Breast epithelium (tissue), 4 donors: ENCODE measurements around the gene PRPH2. TPM values are rescaled to one million over a fixed set of nuclear protein-coding genes. Genes with fewer than 3 reads are reported as not detected.

Experiments used
- DNase-seq, 2 donors: peaks; one replicate each; pipeline ENCODE4 v3.0.0-alpha.2; 2019; ENCODE audit warnings: low spot score in 2 of 2
- H3K27ac ChIP-seq, 2 donors: fragments of 200-600 bp; sonication (generic) in 1 of 2; one replicate each; pipeline ENCODE4 v1.5.1; 2016 to 2019; ENCODE audit warnings: mild to moderate bottlenecking in 1 of 2
- H3K27me3 ChIP-seq, 2 donors: fragments of 200-600 bp; sonication (generic) in 1 of 2; one replicate each; pipeline versions ENCODE4 v1.5.1 to v1.6.0; 2017 to 2019; ENCODE audit warnings: control low read depth in 1 of 2, mild to moderate bottlenecking in 1 of 2
- H3K36me3 ChIP-seq: fragments of 200-600 bp; one replicate; pipeline ENCODE4 v1.5.1; 2019
- H3K4me1 ChIP-seq, 2 donors: fragments of 200-600 bp; sonication (generic); one replicate each; pipeline ENCODE4 v1.5.1; 2016 to 2019; ENCODE audit warnings: control low read depth in 1 of 2
- H3K4me3 ChIP-seq, 3 donors: fragments of 200-600 bp; sonication (generic); 1 replicate in 2 of 3; 2 replicates in 1 of 3; pipeline ENCODE4 v1.5.1; 2016 to 2019; ENCODE audit warnings: mild to moderate bottlenecking in 3 of 3, moderate library complexity in 2 of 3
- H3K9me3 ChIP-seq, 2 donors: fragments of 200-600 bp; sonication (generic) in 1 of 2; one replicate each; pipeline ENCODE4 v1.5.1; 2016 to 2019; ENCODE audit warnings: control low read depth in 1 of 2
- POLR2A ChIP-seq: fragments of 450-650 bp; IDR thresholded peaks from one replicate; pipeline ENCODE4 v1.6.1; 2016; ENCODE audit warnings: antibody characterized with exemption, mild to moderate bottlenecking, moderate library complexity
- POLR2AphosphoS5 ChIP-seq, 3 donors: sonication (generic); formaldehyde crosslinking; IDR thresholded peaks; one replicate each; pipeline ENCODE4 v1.6.1; 2017; ENCODE audit warnings: antibody characterized with exemption in 3 of 3
- intact Hi-C: fragments of 100-400 bp; cut with DNase I; formaldehyde crosslinking; loops from one replicate; pipeline ENCODE4 v1.15.1; 2023; ENCODE audit warnings: low total_unique reads
- total RNA-seq, 3 donors: library from RNA; depleted of rRNA; stranded (reverse); fragments of >200 nt; gene quantifications; one replicate each; pipeline ENCODE4 v1.1.0, GENCODE V29; 2016
- TF ChIP-seq, protein P1 (sequence below), 3 donors: fragments of 450-650 bp; IDR thresholded peaks; one replicate each; pipeline ENCODE4 v1.5.1; 2016 to 2017; ENCODE audit warnings: antibody characterized with exemption in 3 of 3, mild to moderate bottlenecking in 3 of 3, moderate library complexity in 3 of 3

The PRPH2 gene
- total RNA-seq, 3 donors from 2014 or later = 0.32 to 0.59 TPM; not detected in 1

DNA sequence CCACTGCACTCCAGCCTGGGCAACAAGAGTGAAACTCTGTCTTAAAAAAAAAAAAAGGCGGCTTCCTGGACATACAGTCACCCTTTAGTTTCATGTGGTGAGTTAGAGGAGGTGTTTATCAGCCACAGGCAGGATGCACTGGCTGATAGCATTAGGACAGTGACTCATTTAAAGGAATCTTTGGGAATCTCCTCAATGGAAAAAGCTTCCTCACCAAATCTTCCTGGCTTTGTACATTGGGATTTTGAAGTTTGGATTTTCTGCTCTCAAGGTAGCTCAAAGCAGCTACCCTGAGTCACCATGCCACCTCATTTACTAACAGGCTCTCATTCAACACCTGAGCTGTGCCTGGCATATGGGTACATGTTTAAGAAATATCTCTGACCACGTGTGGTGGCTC, 20.2 kb downstream of the PRPH2 start:
- intact Hi-C loops = no loop called here
- H3K4me1 ChIP-seq = no peaks in the 10 kb centered on the region
- no peaks in the 10 kb centered on the region for H3K27me3 ChIP-seq
- no peaks in the 10 kb centered on the region for H3K36me3 ChIP-seq
- no peak overlapping the region for H3K27ac ChIP-seq
- DNase-seq = no peak
- H3K4me3 ChIP-seq = no peak overlapping the region
- H3K9me3 ChIP-seq = no peaks in the 10 kb centered on the region
- TF ChIP-seq POLR2A (no peak), POLR2AphosphoS5 (IDR thresholded peaks at IDR 0.05) (no peak)
- TF ChIP-seq, protein P1, sequence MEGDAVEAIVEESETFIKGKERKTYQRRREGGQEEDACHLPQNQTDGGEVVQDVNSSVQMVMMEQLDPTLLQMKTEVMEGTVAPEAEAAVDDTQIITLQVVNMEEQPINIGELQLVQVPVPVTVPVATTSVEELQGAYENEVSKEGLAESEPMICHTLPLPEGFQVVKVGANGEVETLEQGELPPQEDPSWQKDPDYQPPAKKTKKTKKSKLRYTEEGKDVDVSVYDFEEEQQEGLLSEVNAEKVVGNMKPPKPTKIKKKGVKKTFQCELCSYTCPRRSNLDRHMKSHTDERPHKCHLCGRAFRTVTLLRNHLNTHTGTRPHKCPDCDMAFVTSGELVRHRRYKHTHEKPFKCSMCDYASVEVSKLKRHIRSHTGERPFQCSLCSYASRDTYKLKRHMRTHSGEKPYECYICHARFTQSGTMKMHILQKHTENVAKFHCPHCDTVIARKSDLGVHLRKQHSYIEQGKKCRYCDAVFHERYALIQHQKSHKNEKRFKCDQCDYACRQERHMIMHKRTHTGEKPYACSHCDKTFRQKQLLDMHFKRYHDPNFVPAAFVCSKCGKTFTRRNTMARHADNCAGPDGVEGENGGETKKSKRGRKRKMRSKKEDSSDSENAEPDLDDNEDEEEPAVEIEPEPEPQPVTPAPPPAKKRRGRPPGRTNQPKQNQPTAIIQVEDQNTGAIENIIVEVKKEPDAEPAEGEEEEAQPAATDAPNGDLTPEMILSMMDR (IDR thresholded peaks at IDR 0.05) = no peak

DNA sequence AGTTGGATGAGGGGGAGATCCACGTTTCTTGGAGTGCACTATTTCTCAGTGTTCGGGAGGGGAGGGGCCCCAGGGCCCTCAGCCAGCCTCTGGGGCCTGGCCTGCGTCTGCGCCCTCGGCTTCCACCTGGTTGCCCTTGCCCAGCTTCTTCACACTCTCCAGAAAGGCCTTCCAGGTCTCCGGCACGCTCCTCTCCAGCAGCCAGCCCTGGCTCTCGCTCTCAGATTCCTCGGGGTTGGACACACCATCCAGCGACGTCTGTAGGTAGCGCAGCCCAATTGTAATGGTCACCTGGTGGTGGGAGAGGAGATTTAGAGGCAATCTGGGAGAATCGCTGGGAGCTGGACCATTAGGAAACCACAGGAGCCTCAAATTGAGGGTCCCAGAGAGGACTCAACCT, 24.2 kb downstream of the PRPH2 start:
- no peak overlapping the region for H3K27ac ChIP-seq
- no peak for DNase-seq
- no peaks in the 10 kb centered on the region for H3K9me3 ChIP-seq
- H3K4me1 ChIP-seq = no peaks in the 10 kb centered on the region
- H3K36me3 ChIP-seq = no peaks in the 10 kb centered on the region
- no peaks in the 10 kb centered on the region for H3K27me3 ChIP-seq
- H3K4me3 ChIP-seq = no peak overlapping the region
- TF ChIP-seq POLR2AphosphoS5 (IDR thresholded peaks at IDR 0.05) (no peak), POLR2A (no peak)
- TF ChIP-seq, protein P1 (IDR thresholded peaks at IDR 0.05) = no peak
- intact Hi-C loops = no loop called here

DNA sequence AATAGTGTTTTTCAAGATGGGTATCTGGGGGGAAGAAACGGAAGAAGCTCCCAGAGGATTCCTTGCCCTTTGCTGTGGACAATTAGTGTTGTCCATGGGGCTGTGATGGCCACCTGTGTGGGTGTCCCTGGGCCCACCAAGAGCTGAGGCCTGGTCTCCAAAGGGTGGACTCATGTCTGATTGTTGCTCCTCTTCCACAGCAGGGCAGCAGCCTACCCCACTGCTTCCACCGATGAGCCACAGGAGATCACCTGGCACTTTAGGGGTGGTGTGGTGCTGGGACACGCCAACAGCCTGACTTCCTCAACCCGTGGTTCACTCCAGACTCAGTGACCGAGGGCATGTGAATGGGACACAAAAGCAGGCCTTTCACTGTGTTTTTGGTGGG, 25.1 kb downstream of the PRPH2 start:
- Histone ChIP-seq H3K27ac (peak overlapping the region; percentile 29 to 43), H3K27me3 (no peaks in the 10 kb centered on the region), H3K36me3 (no peaks in the 10 kb centered on the region), H3K4me1 (peaks cover 0 to 9% of the 10 kb centered on the region in 2 donors), H3K4me3 (no peak overlapping the region), H3K9me3 (no peaks in the 10 kb centered on the region)
- intact Hi-C loops = no loop called here
- no peak for DNase-seq
- TF ChIP-seq POLR2AphosphoS5 (IDR thresholded peaks at IDR 0.05) (no peak), POLR2A (no peak)
- TF ChIP-seq, protein P1 (IDR thresholded peaks at IDR 0.05) = no peak

DNA sequence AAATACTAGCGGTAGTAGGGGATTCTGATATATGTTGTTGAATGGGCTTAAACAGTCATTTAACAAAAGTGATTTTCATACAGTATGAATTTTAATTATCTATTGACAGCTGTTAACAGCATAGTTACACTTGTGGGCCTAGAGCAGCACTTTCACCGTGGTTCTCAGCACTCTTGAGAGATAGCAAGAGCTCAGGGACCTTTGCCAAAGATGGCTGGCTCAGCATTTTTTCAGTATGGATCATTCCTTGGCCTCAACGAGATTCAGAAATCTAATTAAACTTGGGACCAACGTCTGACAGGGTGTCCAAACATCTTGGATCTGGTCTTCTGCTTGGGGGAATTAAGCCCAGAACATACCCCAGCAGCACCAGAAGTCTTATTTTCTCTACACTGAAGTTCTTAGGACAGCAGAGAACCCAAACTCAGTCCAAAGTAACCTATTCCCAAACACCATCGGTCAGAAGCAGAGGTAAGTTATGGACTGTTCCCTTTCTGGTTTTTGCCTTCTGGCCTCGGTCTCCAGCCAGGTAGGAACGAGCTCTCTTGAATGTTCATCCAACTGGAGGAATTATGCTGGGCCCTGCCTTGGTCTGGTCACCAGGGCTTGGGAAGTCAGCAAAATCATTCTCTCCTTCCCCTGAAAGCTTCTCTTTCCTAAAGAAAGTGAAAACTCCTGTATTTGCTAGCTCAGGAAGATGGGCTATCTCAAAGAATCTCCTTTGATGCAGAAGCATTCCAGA, 25.7 kb downstream of the PRPH2 start:
- TF ChIP-seq, protein P1 (IDR thresholded peaks at IDR 0.05) = no peak
- no peak for TF ChIP-seq POLR2A
- H3K4me3 ChIP-seq = no peak overlapping the region
- peaks cover 0 to 14% of the 10 kb centered on the region in 2 donors for H3K4me1 ChIP-seq
- intact Hi-C loops = no loop called here
- H3K36me3 ChIP-seq = no peaks in the 10 kb centered on the region
- no peaks in the 10 kb centered on the region for H3K9me3 ChIP-seq
- H3K27ac ChIP-seq = peak overlapping the region; percentile 43 to 62
- no peak for DNase-seq
- H3K27me3 ChIP-seq = no peaks in the 10 kb centered on the region

DNA sequence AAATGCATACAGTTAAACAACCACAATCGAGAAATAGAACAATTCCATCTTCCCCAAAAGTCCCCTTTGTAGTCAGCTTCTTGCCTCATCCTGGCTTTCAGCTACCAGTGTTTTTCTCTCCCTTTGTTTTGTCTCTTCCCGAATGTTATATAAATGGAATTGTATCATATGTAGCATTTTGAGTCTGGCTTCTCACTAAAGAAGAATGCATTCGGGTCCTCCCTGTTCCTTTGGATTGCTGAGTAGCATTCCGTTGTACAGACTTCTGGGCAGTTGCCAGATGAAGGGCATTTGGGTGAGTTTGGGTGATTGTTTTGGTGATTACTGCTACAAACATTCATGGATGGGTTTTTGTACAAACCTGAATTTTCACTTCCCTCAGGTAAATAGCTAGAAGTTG, 27.8 kb downstream of the PRPH2 start:
- Histone ChIP-seq H3K9me3 (no peaks in the 10 kb centered on the region), H3K27me3 (no peaks in the 10 kb centered on the region), H3K27ac (peak overlapping the region; percentile 13 to 72), H3K36me3 (no peaks in the 10 kb centered on the region), H3K4me3 (no peak overlapping the region), H3K4me1 (peaks cover 0 to 23% of the 10 kb centered on the region in 2 donors)
- intact Hi-C loops = no loop called here
- DNase-seq = no peak
- TF ChIP-seq POLR2A = no peak
- TF ChIP-seq, protein P1 (IDR thresholded peaks at IDR 0.05) = no peak
- TF ChIP-seq POLR2AphosphoS5 (IDR thresholded peaks at IDR 0.05) = no peak
